ENCODE data around the gene L3MBTL1.

DNA sequence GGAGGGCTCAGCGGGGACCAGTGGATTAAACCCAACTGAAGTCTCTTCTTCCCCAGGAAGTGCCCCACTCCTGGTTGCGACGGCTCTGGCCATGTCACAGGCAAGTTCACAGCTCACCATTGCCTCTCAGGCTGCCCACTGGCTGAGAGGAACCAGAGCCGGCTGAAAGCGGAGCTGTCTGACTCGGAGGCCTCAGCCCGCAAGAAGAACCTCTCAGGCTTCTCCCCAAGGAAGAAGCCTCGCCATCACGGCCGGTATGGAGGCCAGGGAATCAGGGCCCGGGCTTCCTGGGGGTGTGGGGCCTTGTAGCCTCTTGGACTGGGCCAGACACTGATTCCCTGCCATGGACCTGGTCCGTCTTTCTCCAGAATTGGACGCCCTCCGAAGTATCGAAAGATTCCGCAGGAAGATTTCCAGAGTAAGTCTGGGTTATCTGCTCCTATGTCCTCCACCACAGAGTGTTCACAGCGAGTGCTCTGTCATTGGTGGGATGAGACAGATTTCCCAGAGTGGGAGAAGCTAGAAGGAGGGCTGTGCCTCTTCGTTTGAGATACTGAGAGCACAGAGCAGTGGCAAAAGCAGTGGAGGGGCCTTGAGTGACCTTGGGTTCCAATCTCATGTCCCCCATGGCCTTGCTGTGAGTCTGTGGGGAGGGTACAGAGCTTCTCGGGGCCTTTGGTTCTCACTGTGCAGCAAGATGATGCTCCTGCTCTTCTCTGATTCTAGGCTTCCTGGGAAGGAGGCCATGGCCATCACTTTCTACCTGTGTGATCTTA lies 28.7 kb downstream of the L3MBTL1 start:
- TF ChIP-seq, protein P1, sequence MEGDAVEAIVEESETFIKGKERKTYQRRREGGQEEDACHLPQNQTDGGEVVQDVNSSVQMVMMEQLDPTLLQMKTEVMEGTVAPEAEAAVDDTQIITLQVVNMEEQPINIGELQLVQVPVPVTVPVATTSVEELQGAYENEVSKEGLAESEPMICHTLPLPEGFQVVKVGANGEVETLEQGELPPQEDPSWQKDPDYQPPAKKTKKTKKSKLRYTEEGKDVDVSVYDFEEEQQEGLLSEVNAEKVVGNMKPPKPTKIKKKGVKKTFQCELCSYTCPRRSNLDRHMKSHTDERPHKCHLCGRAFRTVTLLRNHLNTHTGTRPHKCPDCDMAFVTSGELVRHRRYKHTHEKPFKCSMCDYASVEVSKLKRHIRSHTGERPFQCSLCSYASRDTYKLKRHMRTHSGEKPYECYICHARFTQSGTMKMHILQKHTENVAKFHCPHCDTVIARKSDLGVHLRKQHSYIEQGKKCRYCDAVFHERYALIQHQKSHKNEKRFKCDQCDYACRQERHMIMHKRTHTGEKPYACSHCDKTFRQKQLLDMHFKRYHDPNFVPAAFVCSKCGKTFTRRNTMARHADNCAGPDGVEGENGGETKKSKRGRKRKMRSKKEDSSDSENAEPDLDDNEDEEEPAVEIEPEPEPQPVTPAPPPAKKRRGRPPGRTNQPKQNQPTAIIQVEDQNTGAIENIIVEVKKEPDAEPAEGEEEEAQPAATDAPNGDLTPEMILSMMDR (IDR thresholded peaks at IDR 0.05) = no peak
- no peak for TF ChIP-seq POLR2A (IDR thresholded peaks at IDR 0.05)

Measured in right lobe of liver (tissue), 4 donors.